ENCODE data around the gene PFN1. TPM values are rescaled to one million over a fixed set of nuclear protein-coding genes. Genes with fewer than 3 reads are reported as not detected.

The PFN1 gene
- total and polyA plus RNA-seq, 10 of the 15 experiments (the other 5 are each of a cell fraction or from before 2014, with no cell fraction given), result 154 to 3,892 (median 1,918) TPM

DNA sequence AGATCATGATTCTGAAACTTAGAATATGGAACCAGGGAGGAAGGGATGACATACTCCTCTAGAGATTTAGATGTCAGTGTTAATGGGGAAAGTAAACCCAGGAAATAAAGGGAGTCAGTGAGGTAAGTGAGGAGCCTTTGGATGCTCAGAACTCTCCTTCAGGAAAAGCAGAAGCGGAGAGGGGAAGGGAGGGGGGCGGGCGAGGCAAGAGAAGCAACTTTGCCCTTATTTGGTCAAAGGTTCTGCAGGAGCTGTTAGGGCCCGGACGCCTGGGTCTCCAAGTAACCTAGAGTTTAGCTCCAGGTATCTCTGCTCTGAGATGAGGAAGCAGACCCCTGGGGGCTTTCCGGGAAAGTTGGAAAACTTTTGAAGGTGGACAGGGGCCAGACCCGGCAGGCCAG is 1.3 kb downstream of the PFN1 start:
- peaks cover 20% of the 10 kb centered on the region in 2 experiments for H3K36me3 ChIP-seq (ENCODE audit: control insufficient read depth in 2 of 2, insufficient read depth in 2 of 2, low read length in 1 of 2)
- H3K4me1 ChIP-seq (ENCODE audit: control insufficient read depth, insufficient read depth, low read length), result peaks cover 51% of the 10 kb centered on the region
- no peak overlapping the region for H2AFZ ChIP-seq (ENCODE audit: control insufficient read depth, low read depth, low read length)
- RAD21 ChIA-PET (ENCODE audit: unreplicated experiment), result interaction anchor here (0.7 to 9.8 kb wide), 5 partner anchors 7 to 44 kb away, joined by 3 to 73 read pairs (median 4); partner anchors contain the start of genes CAMTA2, CHRNE, RNF167 and SLC25A11
- in situ Hi-C loops (cut with MboI), result no loop called here
- H3K9ac ChIP-seq (ENCODE audit: control insufficient read depth, insufficient read depth, low read length), result peak overlapping the region; percentile 100
- no peaks in the 10 kb centered on the region for H3K27me3 ChIP-seq (replicated peaks in 1 of 2; ENCODE audit: control insufficient read depth in 2 of 2, insufficient read depth in 2 of 2, low read length in 1 of 2)
- CTCF ChIA-PET, result interaction anchor here (1.0 to 3.3 kb wide), 3 partner anchors 19 to 38 kb away, joined by 4 to 13 read pairs (median 12); partner anchors contain the start of gene SPAG7
- no TSS peak for BruUV-seq (replicated peaks)
- no peaks in the 10 kb centered on the region for H3K9me3 ChIP-seq (replicated peaks; ENCODE audit: control insufficient read depth, insufficient read depth, low read length)
- SMC1A ChIA-PET (ENCODE audit: uncharacterized antibody, unreplicated experiment), result interaction anchor here (7.1 kb wide), 1 partner anchor 20 kb away, joined by 50 read pairs; the partner anchor contains the start of gene SPAG7
- no peak for DNase-seq (ENCODE audit: low read depth, low spot score)
- intact Hi-C loops (cut with micrococcal nuclease; ENCODE audit: unreplicated experiment), result no loop called here
- H3K79me2 ChIP-seq (ENCODE audit: control insufficient read depth, insufficient read depth, low read length), result peaks cover 77% of the 10 kb centered on the region
- H3K4me3 ChIP-seq, result peak overlapping the region; percentile 96
- peak overlapping the region; percentile 55 for H3K4me2 ChIP-seq (ENCODE audit: control insufficient read depth, insufficient read depth)
- FAIRE-seq, result no peak
- WGBS (ENCODE audit: insufficient coverage, insufficient replicate concordance, low lambda C conversion rate, missing lambda C conversion rate), result 0% methylated on average over 6 of the region's 7 CpGs
- H3K27ac ChIP-seq (ENCODE audit: control insufficient read depth, insufficient read depth), result peak overlapping the region; percentile 100
- POLR2A ChIA-PET, result interaction anchor here (0.8 to 17.5 kb wide), 3 partner anchors 19 to 115 kb away, joined by 4 to 272 read pairs (median 5); partner anchors contain the start of genes INCA1, KIF1C and SPAG7
- no peak for ATAC-seq
- peaks cover 5% of the 10 kb centered on the region for H4K20me1 ChIP-seq (ENCODE audit: control insufficient read depth, insufficient read depth)
- TF ChIP-seq SPI1 (IDR thresholded peaks at IDR 0.05; ENCODE audit: borderline replicate concordance, insufficient read depth, low read depth, low read length) (peak; percentile 40; the same call in 1 of the 2 replicates), SRF (IDR thresholded peaks at IDR 0.05; ENCODE audit: low read depth in 2 of 2, low read length in 2 of 2) (peak; percentile 85 to 97), TAF1 (IDR thresholded peaks at IDR 0.05; ENCODE audit: borderline replicate concordance, low read depth, low read length) (no peak), ETV6 (conservative IDR thresholded peaks at IDR 0.05 in 1 of 2, IDR thresholded peaks at IDR 0.05 in 1 of 2; ENCODE audit: borderline replicate concordance in 1 of 2, low read depth in 1 of 2) (no peak), NRF1 (conservative IDR thresholded peaks at IDR 0.05; ENCODE audit: low read depth, low read length) (no peak)
- TF ChIP-seq, protein P1, sequence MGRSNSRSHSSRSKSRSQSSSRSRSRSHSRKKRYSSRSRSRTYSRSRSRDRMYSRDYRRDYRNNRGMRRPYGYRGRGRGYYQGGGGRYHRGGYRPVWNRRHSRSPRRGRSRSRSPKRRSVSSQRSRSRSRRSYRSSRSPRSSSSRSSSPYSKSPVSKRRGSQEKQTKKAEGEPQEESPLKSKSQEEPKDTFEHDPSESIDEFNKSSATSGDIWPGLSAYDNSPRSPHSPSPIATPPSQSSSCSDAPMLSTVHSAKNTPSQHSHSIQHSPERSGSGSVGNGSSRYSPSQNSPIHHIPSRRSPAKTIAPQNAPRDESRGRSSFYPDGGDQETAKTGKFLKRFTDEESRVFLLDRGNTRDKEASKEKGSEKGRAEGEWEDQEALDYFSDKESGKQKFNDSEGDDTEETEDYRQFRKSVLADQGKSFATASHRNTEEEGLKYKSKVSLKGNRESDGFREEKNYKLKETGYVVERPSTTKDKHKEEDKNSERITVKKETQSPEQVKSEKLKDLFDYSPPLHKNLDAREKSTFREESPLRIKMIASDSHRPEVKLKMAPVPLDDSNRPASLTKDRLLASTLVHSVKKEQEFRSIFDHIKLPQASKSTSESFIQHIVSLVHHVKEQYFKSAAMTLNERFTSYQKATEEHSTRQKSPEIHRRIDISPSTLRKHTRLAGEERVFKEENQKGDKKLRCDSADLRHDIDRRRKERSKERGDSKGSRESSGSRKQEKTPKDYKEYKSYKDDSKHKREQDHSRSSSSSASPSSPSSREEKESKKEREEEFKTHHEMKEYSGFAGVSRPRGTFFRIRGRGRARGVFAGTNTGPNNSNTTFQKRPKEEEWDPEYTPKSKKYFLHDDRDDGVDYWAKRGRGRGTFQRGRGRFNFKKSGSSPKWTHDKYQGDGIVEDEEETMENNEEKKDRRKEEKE (IDR thresholded peaks at IDR 0.05), result no peak
- TF ChIP-seq, protein P2, sequence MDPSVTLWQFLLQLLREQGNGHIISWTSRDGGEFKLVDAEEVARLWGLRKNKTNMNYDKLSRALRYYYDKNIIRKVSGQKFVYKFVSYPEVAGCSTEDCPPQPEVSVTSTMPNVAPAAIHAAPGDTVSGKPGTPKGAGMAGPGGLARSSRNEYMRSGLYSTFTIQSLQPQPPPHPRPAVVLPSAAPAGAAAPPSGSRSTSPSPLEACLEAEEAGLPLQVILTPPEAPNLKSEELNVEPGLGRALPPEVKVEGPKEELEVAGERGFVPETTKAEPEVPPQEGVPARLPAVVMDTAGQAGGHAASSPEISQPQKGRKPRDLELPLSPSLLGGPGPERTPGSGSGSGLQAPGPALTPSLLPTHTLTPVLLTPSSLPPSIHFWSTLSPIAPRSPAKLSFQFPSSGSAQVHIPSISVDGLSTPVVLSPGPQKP (IDR thresholded peaks at IDR 0.05; ENCODE audit: low read depth, low read length), result peak; percentile 54
- TF ChIP-seq, protein P3, sequence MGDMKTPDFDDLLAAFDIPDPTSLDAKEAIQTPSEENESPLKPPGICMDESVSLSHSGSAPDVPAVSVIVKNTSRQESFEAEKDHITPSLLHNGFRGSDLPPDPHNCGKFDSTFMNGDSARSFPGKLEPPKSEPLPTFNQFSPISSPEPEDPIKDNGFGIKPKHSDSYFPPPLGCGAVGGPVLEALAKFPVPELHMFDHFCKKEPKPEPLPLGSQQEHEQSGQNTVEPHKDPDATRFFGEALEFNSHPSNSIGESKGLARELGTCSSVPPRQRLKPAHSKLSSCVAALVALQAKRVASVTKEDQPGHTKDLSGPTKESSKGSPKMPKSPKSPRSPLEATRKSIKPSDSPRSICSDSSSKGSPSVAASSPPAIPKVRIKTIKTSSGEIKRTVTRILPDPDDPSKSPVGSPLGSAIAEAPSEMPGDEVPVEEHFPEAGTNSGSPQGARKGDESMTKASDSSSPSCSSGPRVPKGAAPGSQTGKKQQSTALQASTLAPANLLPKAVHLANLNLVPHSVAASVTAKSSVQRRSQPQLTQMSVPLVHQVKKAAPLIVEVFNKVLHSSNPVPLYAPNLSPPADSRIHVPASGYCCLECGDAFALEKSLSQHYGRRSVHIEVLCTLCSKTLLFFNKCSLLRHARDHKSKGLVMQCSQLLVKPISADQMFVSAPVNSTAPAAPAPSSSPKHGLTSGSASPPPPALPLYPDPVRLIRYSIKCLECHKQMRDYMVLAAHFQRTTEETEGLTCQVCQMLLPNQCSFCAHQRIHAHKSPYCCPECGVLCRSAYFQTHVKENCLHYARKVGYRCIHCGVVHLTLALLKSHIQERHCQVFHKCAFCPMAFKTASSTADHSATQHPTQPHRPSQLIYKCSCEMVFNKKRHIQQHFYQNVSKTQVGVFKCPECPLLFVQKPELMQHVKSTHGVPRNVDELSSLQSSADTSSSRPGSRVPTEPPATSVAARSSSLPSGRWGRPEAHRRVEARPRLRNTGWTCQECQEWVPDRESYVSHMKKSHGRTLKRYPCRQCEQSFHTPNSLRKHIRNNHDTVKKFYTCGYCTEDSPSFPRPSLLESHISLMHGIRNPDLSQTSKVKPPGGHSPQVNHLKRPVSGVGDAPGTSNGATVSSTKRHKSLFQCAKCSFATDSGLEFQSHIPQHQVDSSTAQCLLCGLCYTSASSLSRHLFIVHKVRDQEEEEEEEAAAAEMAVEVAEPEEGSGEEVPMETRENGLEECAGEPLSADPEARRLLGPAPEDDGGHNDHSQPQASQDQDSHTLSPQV (IDR thresholded peaks at IDR 0.05), result no peak
- TF ChIP-seq, protein P4, sequence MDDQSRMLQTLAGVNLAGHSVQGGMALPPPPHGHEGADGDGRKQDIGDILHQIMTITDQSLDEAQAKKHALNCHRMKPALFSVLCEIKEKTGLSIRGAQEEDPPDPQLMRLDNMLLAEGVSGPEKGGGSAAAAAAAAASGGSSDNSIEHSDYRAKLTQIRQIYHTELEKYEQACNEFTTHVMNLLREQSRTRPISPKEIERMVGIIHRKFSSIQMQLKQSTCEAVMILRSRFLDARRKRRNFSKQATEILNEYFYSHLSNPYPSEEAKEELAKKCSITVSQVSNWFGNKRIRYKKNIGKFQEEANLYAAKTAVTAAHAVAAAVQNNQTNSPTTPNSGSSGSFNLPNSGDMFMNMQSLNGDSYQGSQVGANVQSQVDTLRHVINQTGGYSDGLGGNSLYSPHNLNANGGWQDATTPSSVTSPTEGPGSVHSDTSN (IDR thresholded peaks at IDR 0.05; ENCODE audit: insufficient replicate concordance, low read depth, low read length), result peak; percentile 15
- TF ChIP-seq, protein P5, sequence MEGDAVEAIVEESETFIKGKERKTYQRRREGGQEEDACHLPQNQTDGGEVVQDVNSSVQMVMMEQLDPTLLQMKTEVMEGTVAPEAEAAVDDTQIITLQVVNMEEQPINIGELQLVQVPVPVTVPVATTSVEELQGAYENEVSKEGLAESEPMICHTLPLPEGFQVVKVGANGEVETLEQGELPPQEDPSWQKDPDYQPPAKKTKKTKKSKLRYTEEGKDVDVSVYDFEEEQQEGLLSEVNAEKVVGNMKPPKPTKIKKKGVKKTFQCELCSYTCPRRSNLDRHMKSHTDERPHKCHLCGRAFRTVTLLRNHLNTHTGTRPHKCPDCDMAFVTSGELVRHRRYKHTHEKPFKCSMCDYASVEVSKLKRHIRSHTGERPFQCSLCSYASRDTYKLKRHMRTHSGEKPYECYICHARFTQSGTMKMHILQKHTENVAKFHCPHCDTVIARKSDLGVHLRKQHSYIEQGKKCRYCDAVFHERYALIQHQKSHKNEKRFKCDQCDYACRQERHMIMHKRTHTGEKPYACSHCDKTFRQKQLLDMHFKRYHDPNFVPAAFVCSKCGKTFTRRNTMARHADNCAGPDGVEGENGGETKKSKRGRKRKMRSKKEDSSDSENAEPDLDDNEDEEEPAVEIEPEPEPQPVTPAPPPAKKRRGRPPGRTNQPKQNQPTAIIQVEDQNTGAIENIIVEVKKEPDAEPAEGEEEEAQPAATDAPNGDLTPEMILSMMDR (IDR thresholded peaks at IDR 0.05 in 2 of 3, conservative IDR thresholded peaks at IDR 0.05 in 1 of 3; ENCODE audit: control insufficient read depth in 2 of 3, extremely low read depth in 1 of 3, insufficient read depth in 1 of 3, low read depth in 3 of 3, low read length in 3 of 3), result no peak

All from GM12878 (cell line).